HL-60 (cell line): Measurements from ENCODE around the gene ZNF28.

Experiments used
- CTCF ChIP-seq: IDR thresholded peaks from one replicate; pipeline ENCODE4 v1.5.1; 2011; ENCODE audit warnings: low read length, control low read depth, inconsistent platforms; ENCODE audit not compliant: insufficient read depth
- GABPA ChIP-seq: IDR thresholded peaks from 2 replicates; pipeline ENCODE4 v1.6.1; 2012; ENCODE audit warnings: low read depth
- POLR2AphosphoS5 ChIP-seq: IDR thresholded peaks from 2 replicates; pipeline ENCODE4 v1.6.1; 2012; ENCODE audit warnings: low read depth
- REST ChIP-seq: IDR thresholded peaks from 2 replicates; pipeline ENCODE4 v1.6.1; 2012; ENCODE audit warnings: low read depth; ENCODE audit not compliant: insufficient replicate concordance

- TF ChIP-seq CTCF (no peak), REST (no peak), POLR2AphosphoS5 (no peak), GABPA (no peak)
These were observed 11.6 kb downstream of the ZNF28 start for GRCh38 chr19:52809801-52810200.
